HuH-7.5 (cell line): ENCODE results near the gene MPPED2.

Experiments used
- DNase-seq: peaks from one replicate; pipeline ENCODE4 v3.0.0; 2011; ENCODE audit warnings: low spot score

Gene MPPED2, protein sequence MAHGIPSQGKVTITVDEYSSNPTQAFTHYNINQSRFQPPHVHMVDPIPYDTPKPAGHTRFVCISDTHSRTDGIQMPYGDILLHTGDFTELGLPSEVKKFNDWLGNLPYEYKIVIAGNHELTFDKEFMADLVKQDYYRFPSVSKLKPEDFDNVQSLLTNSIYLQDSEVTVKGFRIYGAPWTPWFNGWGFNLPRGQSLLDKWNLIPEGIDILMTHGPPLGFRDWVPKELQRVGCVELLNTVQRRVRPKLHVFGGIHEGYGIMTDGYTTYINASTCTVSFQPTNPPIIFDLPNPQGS

GRCh38 chr11:30586251-30587144 lies at the start of gene MPPED2:
MPPED2 (minus strand) TSS chr11:30586353; CDS start chr11:30580373, 5,980 bp downstream.
- peak; percentile 88 for DNase-seq

GRCh38 chr11:30635401-30635989 lies 49.3 kb upstream of the MPPED2 start:
- DNase-seq, result no peak

- no peak for DNase-seq
These were observed 45.0 kb upstream of the MPPED2 start for GRCh38 chr11:30631148-30631547.

DNA sequence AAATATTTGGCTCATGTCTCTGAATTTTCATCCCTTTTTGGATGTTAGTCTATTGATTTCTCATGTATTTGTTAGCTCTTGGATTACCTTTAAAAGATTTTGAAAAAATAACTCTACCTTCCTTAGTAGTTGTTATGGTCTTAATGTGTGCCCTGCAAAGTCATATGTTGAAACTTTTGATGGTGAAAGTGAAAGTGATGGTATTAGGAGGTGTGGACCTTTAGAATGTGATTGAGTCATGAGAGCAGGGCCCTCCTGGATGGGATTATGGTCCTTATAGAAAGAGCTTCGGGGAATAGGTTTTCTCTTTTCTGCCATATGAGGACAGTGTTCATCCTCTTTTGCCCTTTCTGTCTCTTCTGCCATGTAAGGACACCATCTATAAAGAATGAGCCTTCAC lies 33.6 kb upstream of the MPPED2 start:
- no peak for DNase-seq

- no peak for DNase-seq
These were observed 31.6 kb upstream of the MPPED2 start for GRCh38 chr11:30617762-30618161.

- no peak for DNase-seq
These were observed 24.5 kb upstream of the MPPED2 start for GRCh38 chr11:30610628-30611027.

GRCh38 chr11:30608534-30608933 lies 22.4 kb upstream of the MPPED2 start:
- no peak for DNase-seq

DNA sequence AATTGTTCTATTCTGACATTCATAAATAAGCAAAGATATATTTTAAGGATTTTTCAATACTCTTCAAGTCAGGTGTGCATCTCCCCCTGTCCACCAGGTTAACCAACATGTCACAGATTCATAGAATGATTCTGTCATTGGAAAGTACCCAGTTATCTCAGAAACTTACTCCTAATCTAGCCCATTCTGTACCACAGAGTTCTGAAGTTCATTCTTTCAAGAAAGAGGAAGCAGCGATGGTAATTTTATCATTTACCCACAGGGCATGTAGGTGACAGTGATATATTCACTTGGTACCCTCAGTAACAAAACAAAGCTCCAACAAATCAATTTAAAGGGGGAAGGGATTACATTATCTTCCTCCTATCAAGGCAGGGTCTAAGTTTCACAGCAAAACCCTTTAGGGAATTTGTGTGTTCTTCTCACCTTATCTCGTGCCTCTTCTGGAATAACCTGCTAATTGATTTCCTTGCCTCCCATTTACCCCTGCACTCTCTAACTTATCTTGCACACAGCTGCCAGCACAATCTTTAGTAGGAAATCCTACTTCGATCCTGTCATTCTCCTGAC lies 19.0 kb upstream of the MPPED2 start:
- DNase-seq, result no peak

DNA sequence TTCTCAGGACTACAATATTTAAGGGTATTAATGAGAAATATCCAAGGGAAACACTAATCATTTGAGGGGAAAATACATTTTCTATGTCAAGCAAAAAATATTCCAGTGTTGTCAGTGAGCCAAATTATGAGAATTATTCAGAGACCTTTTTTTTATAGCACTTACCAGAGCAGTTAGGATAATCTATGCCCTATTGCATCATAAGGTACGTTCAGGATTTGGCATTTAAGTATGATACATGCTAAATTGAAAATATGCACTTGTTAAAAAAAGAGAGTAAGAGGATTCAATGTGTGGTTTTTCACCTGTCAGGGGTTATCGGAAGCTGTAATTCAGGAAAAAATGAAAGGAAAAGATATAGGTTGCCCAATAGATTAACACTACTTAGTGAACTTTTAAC lies 17.2 kb upstream of the MPPED2 start:
- DNase-seq, result no peak

DNA sequence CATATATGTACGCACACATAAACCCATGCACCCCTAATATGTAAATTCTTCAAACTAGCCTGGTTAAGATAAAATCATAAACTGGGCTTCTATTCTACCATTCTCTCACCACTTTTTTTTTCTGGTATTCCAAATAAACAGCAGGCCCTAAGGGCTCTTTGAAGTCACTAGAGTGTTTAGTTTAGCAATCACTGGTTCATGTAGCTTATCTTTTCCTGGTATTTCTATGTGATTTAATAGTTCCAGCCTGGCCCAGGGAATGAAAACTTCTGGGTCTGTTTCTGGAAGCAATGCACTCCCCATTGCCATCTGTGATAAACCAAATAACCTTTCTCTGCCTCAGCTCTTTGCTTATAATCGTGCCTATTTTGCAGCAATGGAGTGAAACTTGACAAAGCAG lies 10.7 kb upstream of the MPPED2 start:
- no peak for DNase-seq

DNA sequence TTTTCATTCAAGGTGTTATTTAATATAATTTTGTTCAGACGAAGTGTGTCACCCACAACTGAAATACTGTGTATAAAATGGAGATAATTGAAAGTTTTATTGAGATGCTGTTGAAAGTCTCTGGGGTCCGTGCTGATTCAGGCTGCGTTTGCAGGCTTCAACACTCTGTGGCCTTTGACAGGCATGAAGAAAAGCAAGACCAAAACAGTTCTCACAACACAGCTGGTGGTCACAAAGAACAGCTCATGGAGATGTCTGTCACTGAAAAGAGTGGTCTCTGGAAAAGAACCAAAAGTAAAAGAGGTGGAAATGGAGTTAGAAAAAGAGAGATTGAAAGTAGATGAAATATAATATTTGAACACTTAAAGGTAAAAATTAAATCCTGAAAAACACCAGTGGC lies 9.8 kb upstream of the MPPED2 start:
- DNase-seq, result no peak

GRCh38 chr11:30594646-30595411 lies 8.7 kb upstream of the MPPED2 start:
- no peak for DNase-seq

- no peak for DNase-seq
These were observed 1.2 kb upstream of the MPPED2 start for GRCh38 chr11:30587269-30587812.

- peak; percentile 80 for DNase-seq
These were observed 282 bp downstream of the MPPED2 start for GRCh38 chr11:30585892-30586250.

DNA sequence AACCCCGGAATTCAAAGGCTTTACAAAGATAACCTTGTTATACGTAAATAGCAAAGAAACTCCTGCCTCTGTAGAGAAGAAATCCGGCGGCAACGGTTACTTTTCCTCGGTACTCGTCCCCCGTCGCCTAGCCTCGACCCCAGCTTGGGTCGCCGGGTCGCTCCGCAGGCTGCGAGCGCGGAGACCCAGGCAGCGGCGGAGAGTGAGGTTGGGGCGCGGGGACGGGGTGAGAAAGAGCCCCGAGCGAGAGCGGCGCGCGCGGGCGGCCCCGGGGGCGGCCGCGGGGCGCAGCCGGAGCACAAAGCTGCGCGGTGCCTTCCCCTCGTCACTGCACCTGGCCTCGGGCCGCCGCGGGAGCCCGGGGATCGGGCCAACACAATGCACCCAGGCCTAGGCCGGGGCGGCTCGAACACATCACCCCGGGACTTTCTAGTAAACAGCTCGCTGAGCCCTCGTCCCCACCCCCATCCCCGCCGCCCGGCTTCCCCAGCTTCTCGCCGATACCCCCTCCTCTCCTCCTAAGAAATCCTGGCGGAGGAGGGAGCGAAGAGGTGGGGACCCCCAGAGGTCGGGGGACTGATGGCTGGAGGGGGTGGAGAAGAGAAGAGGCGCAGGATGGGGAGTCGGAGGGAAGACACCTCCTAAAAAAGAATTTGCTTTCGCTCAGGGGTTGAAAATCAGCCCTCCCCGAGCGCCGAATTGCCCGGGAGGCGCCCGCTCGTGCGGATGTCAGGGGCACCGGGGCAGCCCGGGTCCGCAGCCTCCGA lies 845 bp downstream of the MPPED2 start:
- DNase-seq, result peak; percentile 71

GRCh38 chr11:30583476-30584280 lies 2.5 kb downstream of the MPPED2 start:
- peak; percentile 16 for DNase-seq

- no peak for DNase-seq
These were observed 3.4 kb downstream of the MPPED2 start for GRCh38 chr11:30582726-30583125.

- DNase-seq, result no peak
These were observed 4.5 kb downstream of the MPPED2 start for GRCh38 chr11:30581675-30582074.

DNA sequence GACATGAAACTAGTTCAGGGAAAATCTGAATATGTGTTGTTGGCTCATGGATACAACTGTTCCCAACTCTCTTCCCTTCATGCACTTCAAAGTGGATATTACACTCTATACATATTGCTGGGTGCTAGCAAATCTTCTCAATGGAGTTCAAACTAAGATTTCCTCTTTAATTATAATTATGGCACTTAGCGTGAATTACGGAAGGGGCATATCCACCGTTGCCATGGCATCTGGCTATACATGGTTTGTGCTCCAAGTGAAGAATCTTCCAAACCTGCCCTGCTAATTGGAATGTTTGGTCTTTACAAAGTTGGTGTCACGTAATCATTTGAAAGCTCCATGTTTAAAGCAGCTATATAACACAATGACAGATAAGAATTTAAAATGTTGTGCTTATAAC lies 5.6 kb downstream of the MPPED2 start:
- no peak for DNase-seq
